WTC11 (cell line): Measurements from ENCODE around the gene SCN9A.

Experiments
- RORB ChIP-seq: fragments of 250-450 bp; sonication (Bioruptor Pico); IDR thresholded peaks from 2 replicates; pipeline ENCODE4 v1.9.0; 2021; ENCODE audit warnings: mild to moderate bottlenecking
- SMAD3 ChIP-seq: sonication (generic); formaldehyde crosslinking; IDR thresholded peaks from 2 replicates; pipeline ENCODE4 v1.8.0; 2022; ENCODE audit warnings: missing genetic modification reagents, mild to moderate bottlenecking, borderline replicate concordance
- USF2 ChIP-seq: sonication (generic); formaldehyde crosslinking; IDR thresholded peaks from 2 replicates; pipeline ENCODE4 v1.8.1; 2023; ENCODE audit warnings: mild to moderate bottlenecking, missing genetic modification reagents, moderate library complexity
- ZBTB21 ChIP-seq: sonication (generic); formaldehyde crosslinking; IDR thresholded peaks from 2 replicates; pipeline ENCODE4 v1.8.1; 2023; ENCODE audit warnings: mild to moderate bottlenecking, missing genetic modification reagents, borderline replicate concordance
- ZNF121 ChIP-seq: sonication (generic); formaldehyde crosslinking; IDR thresholded peaks from 2 replicates; pipeline ENCODE4 v1.8.0; 2023; ENCODE audit warnings: missing genetic modification reagents
- TF ChIP-seq, protein P1 (sequence below): fragments of 200-600 bp; IDR thresholded peaks from 2 replicates; pipeline ENCODE4 v1.8.0; 2022; ENCODE audit warnings: antibody characterized with exemption

GRCh38 chr2:166376488-166376828, 714 bp upstream of the SCN9A start:
- no peak for TF ChIP-seq USF2 (CRISPR knock-in tag)
- TF ChIP-seq, protein P1, sequence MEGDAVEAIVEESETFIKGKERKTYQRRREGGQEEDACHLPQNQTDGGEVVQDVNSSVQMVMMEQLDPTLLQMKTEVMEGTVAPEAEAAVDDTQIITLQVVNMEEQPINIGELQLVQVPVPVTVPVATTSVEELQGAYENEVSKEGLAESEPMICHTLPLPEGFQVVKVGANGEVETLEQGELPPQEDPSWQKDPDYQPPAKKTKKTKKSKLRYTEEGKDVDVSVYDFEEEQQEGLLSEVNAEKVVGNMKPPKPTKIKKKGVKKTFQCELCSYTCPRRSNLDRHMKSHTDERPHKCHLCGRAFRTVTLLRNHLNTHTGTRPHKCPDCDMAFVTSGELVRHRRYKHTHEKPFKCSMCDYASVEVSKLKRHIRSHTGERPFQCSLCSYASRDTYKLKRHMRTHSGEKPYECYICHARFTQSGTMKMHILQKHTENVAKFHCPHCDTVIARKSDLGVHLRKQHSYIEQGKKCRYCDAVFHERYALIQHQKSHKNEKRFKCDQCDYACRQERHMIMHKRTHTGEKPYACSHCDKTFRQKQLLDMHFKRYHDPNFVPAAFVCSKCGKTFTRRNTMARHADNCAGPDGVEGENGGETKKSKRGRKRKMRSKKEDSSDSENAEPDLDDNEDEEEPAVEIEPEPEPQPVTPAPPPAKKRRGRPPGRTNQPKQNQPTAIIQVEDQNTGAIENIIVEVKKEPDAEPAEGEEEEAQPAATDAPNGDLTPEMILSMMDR = no peak
- no peak for TF ChIP-seq RORB (CRISPR knock-in tag)
- TF ChIP-seq ZBTB21 (CRISPR knock-in tag) = no peak
- no peak for TF ChIP-seq SMAD3 (CRISPR knock-in tag)
- TF ChIP-seq ZNF121 (CRISPR knock-in tag) = no peak
